H1 (cell line): Measurements from ENCODE around the gene FCRLA. TPM values are rescaled to one million over a fixed set of nuclear protein-coding genes. Genes with fewer than 3 reads are reported as not detected.

Source experiments
- CHD7 ChIP-seq: fragments of 300-600 bp; sonication (generic); IDR thresholded peaks from 2 replicates; pipeline ENCODE4 v1.7.1; 2012; ENCODE audit warnings: low read length, moderate library complexity, mild to moderate bottlenecking, inconsistent platforms; ENCODE audit not compliant: insufficient replicate concordance
- POU5F1 ChIP-seq: IDR thresholded peaks from 2 replicates; pipeline ENCODE4 v1.6.1; 2011; ENCODE audit warnings: low read depth, mild to moderate bottlenecking, low read length, moderate library complexity
- polyA plus RNA-seq, 7 experiments: library from polyadenylated mRNA; depleted of rRNA in 3 of 7; stranded (reverse) in 5 of 7; unstranded in 2 of 7; fragments of >200 nt in 5 of 7; fragments of 200-250 nt in 2 of 7; gene quantifications; 1 replicate in 5 of 7; 2 replicates in 1 of 7; 4 replicates in 1 of 7; pipeline versions ENCODE4 v1.2.1 to v1.2.3, GENCODE V29; 2011 to 2013; ENCODE audit warnings: missing spikeins in 2 of 7, mixed read lengths in 2 of 7
- total RNA-seq: library from RNA; stranded (reverse); fragmentation: NEBNext Ultra II Directional; extraction: Animal tissue kit (Norgen Biotek cat#: 25700); gene quantifications from 2 replicates; pipeline ENCODE4 v1.2.1, GENCODE V29; 2021

The FCRLA gene
- total and polyA plus RNA-seq, 2 of the 8 experiments (the other 6 are each of a cell fraction or from before 2014, with no cell fraction given): not detected

- no peak for TF ChIP-seq CHD7
- TF ChIP-seq POU5F1: no peak
These were observed at the start of gene FCRLA (continued) for GRCh38 chr1:161706482-161707347.
